Forelimb muscle (tissue), 1 donor: ENCODE results near the gene CTDSPL. TPM values are rescaled to one million over a fixed set of nuclear protein-coding genes. Genes with fewer than 3 reads are reported as not detected.
"Not testable (repeated sequence)": the region's sequence is repeated elsewhere in the genome, so short reads cannot be mapped to it uniquely, and the experiment has no call there.

ENCODE experiments used
- DNase-seq: peaks from one replicate; pipeline ENCODE4 v3.0.0-alpha.2; 2013; ENCODE audit warnings: low read depth
- polyA plus RNA-seq: library from polyadenylated mRNA; unstranded; fragments of 120-200 nt; gene quantifications from one replicate; pipeline ENCODE4 v1.2.1, GENCODE V29; 2013; ENCODE audit not compliant: insufficient read length

CTDSPL gene
- polyA plus RNA-seq, 1 donor, result 36.3 TPM

DNA sequence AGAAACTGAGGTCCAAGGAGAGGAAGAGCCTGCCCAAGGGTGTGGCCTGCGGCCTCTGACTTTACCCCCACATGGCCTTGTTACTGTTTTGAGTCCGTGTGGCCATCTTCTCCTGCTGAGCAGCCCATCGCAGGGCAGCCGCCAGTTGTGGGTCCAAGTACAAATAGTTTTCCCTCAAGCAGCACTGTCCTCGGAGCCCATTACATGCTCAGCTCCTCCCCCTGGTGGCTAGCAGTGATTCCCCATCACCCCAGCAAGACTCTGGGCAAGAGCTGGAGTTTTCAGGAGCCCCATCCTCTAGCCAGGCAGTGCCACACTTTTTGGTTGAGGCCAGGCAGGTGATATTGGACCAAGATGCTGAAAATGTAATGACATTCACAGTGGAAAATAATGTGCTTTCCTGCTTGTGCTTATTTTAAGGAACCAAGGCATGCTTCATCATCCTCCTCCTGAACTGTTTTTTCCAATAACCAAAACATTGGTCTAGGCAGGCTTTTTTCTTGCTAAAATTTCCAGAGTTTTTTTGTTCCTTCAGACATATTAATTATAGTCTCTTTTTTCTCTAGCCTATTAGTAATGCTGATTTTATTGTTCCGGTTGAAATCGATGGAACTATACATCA lies 105.7 kb downstream of the CTDSPL start:
- no peak for DNase-seq

DNA sequence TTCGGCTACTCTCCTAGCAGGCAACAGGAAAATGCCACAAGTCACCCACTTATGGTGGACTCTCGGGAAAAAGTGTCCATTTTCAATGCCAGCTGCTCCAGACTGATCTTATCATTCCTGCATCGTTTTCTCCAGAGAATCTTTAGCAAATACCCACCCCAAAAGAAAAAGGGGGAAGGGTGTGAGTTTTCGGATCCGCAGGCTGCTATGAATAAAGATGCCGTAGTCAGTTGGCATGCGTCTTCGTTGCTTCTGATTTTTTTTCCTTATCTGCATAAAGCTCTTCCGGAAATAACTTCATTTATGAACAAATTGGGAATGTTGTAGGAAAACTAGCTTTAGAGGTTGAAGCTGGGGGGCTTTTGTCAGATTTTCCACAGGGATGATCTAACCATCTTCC lies 106.5 kb downstream of the CTDSPL start:
- no peak for DNase-seq

DNA sequence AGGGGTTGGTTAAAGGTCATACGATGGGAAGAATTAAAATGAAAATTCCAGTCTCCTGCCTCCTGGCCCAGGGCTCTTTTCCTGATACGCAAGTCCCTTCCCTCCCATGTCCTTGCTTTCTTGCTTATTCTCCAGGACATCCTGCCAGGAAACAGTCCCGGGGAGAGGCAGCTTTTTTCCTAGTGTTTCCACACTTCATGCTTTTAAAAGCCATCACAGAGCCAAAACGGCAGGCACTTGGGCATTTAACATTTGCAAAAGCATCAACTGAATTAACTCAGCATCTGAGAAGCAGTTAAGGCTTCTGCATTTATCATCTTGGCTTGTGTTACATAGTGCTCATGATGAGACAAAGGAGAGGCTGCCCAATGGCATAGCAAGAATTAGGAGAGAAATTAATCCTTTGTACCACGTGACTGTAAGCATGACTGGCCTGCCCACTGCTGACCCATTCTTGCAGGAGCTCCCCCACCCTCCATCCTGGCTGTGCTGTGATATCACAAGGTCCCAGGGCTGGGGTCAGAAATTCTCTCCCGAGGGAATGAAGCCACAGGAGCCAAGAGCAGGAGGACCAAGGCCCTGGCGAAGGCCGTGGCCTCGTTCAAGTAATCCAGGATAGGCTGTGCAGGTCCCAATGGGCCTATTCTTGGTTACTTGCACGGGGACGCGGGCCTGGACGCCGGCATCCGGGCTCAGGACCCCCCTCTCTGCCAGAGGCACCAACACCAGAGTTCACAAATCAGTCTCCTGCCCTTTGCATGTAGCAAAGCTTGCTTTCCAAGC lies 107.3 kb downstream of the CTDSPL start:
- no peak for DNase-seq

DNA sequence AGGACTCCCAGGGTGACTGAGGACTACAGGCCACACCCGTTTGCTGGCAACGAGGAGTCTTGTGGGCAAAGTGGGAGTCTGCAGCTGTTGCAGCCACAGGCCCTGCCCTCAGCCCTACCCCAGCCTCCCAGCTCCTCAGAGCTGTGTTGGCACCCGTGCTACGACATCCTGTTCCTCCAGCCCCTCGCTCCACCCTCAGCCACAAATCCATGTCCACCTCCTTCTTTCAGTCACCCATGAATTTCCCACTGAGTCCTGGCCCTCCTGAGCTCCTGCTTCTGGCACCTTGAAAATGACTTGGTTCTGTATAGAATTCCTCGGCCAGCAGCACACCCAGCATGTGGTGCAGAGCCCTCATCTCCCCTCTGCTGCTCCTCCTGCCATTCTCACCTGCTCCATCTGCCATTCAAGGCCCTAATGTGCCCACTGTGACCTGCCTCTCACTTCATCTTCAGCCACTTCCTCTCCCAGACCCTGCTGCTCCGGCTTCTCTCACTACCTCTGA lies 108.0 kb downstream of the CTDSPL start:
- no peak for DNase-seq

DNA sequence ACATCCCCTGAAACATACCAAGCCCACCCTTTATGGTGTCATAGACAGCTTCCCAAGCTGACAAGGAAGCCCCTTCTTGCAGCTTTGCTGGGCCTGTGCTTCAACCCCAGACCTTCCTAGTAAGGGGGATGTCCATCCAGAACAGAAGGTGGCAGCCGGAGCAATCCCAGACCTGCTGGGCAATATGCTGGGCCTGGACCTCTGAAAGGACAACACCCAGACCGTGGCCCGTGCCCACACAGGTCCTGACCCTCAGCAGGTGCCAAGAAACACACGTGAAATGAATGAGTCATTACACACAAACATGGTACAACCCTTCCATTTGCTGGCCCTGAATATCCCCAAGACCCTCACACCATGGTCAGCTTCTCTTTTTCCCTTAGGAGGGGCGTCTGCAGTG lies 109.1 kb downstream of the CTDSPL start:
- no peak for DNase-seq

DNA sequence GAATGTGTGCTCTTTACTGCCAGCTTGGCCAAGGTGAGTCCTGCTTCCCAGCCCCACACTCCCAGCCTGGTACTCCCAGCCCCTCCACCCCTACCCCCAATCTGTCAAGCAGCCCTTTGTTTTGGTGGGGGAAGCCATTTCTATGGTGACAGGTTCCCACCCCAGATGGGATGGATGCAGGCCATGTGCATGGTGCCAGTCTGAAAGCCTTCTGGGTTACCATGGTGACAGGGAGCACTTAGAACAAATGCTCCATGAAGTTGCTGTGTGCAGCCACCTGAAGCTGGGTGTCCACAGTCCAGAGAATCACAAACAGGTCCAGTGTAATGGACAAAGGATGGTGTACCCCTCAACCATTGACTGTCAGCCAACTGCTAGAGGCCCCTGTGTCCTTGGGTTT lies 109.8 kb downstream of the CTDSPL start:
- DNase-seq, result no peak

DNA sequence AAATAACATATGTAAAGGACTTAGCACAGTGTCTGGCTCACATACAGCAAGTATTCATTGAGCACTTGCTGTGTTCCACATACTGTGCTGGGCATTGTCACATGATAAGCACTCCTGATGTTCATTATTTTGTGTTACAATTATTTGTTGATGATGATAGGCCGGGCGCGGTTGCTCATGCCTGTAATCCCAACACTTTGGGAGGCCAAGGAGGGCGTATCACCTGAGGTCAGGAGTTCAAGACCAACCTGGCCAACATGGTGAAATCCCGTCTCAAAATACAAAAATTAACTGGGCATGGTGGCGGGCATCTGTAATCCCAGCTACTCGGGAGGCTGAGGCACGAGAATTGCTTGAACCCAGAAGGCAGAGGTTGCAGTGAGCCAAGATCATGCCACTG lies 110.4 kb downstream of the CTDSPL start:
- not testable (repeated sequence) for DNase-seq

DNA sequence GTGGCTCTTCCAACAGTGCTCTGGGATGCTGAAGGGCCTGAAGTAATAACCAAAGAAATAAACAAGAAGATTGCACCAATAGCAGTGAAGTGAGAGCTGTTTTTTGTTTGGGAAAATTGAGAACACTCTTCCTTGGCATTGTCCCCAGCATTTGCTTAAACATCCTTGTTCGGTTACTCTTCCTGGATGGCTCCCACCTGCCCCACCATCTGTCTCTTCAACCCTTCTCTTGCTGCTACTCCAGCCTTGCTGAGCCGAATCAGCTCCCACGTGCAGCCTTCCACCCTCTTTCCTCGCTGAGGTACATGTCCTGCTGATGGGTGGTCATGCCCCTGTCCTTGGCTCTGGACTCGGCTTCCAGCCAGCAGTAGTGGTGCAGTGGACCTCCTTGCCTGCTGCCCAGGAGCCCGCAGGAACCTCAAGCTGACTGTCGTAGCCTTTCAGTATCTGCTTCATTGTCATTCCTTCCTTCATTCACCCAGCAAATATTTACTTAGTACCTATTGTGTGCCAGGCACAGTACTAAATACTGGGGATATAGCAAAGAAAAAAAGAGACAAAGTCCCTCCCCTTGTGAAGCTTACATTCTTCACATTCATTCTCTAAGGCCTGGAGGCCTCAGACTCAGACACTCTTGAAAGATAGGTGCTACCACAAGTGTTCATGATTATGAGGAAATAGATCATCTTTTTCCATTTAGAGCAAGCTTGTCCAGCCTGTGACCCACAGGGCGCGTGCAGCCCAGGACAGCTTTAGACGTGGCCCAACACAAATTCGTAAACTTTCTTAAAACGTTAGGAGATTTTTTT lies 111.8 kb downstream of the CTDSPL start:
- no peak for DNase-seq

DNA sequence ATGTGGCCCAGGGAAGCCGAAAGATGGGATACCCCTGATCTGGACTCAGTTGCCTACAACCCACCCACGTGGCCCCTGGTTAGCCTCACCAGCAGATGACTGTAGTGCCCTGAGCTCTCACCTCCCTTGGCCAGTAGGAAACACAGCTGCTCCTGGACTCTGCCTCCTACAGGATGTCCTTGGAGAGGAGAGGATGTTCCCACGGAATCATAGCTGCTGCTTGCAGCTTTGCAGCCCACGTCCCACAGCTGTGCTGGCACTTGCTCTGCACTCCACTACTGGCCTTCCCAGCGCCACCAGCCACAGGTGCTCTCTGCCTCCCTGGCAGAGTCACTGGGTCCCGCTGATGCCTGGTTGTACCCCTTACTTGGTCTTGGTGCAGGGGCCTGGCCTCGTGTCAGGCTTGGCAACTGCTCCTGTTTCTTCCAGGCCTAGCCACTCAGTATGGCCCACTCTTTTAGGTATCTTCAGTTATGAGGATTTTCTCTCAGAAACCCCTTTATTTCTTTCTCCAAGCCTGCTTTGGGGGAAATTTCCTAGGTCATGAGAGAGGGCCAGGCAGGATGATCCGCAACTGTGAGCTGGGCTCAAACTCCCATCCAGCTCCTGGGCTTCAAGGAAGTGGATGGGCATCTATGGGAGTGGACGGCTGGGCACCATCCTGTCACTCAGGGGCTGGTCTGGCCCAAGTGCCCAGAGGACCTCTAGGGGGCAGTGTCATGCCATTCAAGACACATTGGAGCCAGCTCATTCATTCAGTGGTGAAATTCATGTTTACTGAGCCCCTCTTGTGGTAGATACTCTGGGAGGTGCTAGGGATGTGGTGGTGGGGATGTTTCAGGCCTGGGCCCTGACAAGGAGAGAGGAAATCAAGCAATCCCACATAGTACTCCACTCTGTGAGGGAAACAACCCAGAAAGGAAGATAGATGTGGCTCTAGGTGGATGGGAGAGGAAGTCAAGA lies 112.7 kb downstream of the CTDSPL start:
- DNase-seq, result no peak

DNA sequence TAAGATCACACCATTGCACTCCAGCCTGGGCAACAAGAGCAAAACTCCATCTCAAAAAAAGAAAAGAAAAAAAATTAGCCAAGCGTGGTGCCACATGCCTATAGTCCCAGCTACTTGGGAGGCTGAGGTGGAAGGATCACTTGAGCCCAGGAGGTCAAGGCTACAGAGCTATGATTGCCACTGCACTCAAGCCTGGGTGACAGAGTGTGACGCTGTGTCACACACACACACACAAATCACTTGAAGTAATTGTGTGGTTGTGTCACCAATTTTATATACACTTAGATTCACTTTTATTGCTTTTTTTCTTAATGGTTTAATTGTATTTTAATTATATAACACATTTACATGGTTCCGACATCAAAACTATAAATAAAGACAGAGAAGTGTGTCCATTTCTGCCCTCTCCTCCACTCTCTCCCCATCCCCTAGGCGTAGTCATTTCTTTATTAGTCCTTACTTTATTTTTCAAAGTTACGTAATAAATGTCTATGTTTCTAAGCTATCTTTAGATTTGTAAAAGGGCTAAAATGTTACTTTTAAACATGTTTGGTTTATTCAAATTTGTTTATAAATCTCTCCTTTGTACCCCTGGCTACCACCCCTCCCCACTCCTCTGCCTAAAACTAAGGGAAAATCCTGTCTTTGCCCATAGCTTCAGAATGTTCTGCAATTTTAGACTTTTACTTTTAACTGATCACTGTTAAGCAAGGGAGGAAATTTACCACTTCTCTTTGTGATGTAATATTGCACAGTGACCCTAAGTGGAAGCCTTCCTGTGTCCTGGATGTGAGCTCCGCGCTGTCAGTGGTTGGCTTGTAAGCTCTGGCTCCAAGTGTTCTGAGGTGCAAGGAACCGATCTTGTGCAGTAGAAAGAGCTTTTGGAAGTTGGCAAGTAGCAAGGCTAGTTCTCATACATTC lies 118.1 kb downstream of the CTDSPL start:
- no peak for DNase-seq

DNA sequence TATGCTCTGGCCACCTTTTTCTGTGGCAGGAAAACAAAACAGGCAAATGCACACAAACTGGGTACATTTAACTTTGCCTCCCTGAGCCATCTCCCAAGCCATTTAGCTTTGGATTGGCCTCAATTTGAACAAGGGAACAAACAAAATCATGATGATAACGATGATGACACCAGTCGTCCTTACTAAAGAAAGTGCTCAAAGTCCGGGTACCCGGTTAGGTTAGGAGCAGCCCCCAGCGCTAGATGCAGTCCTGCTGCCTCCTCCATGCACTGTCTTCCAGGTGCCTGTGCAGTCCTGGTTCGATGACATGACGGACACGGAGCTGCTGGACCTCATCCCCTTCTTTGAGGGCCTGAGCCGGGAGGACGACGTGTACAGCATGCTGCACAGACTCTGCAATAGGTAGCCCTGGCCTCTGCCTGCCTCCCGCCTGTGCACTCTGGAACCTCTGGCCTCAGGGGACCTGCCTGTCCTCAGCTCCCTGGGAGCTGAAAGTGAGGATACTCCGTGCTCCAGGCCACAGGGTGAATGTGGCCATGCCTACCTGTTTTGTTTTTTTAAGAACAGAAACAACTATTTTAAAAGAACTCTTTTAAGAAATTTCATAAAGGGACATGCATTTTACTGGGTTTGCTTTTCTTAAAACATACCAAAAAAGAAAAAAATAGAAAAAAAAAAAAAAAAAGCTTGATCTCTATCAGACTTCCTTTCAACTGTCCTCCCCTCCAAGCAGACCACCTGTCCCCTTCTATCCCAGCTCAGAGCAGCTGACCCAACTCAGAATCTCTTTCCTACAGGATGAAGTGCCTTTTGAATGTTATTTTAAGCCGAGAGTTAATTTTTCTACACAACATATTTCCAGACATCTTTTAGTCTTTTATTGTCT lies 119.0 kb downstream of the CTDSPL start:
- no peak for DNase-seq

DNA sequence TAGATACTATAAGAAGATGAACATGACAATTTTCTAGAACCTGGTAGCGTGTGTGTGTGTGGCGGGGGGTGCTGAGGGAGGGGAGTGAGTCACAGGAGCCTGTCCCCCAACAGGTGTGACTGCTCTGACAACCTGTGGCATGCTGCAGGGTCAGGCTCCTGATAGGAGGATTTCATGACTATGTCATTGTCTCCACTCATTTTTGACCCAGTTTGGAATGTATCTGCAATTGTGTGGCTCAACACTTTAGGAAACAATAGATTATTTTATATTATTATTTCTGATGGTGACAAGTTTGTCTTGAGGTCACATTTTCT lies 119.6 kb downstream of the CTDSPL start:
- DNase-seq, result no peak

DNA sequence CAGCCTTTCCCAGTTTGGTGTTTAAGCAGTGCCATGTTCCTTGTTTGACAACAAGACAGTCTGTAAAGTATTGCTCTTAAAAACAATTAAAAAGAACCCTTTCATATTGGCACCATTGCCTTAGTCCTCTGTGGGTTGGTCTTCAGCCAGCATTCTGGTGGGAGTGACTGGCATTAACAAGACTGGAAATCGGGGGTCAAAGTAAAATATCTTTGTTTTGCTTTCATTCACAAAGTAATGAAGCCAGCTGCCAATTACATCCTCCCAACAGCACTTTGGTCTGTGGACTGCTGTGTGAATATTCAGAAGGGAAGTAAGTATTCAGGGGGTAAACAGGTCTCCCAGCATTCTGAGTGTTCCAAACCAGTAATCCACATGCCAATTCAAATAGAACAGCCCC lies 120.7 kb downstream of the CTDSPL start:
- DNase-seq, result no peak

DNA sequence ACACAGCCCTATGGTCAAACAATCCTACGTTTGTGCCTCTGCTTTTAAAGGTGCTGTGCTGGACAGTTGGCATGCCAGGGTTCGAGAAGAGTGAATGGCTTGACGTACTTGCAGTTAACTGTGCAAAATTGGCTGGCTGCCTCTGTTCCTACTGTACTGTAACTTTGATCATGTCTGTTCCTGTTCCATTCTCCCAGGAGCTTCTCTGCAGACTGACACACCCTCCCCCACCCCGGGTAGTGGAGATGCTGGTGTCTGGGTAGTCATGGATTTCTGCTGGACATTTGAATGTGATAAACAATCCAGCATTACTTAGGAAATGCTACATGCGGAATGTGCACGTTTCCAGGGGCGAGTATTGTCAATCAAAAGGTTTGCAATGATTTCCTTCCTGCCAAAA lies 122.4 kb downstream of the CTDSPL start:
- no peak for DNase-seq

DNA sequence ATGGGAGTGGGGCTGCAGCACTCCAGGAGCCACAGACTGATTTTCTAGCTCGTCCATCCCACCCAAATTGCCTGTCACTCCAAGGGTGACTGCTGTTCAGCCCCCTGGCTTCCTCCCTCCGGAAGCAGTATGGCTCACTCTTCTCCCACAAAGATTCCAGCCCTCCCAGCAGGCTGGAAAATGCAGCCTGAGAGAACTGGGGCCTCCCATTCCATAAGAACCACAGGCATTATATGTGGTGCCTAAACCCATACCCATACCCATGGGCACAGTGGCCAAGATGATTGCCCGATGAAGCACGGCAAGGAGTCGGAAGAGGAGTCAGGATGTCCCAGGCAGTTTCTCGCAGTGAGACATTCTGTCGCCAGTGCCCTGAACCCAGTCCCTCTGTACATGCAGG lies 122.9 kb downstream of the CTDSPL start:
- DNase-seq, result no peak

DNA sequence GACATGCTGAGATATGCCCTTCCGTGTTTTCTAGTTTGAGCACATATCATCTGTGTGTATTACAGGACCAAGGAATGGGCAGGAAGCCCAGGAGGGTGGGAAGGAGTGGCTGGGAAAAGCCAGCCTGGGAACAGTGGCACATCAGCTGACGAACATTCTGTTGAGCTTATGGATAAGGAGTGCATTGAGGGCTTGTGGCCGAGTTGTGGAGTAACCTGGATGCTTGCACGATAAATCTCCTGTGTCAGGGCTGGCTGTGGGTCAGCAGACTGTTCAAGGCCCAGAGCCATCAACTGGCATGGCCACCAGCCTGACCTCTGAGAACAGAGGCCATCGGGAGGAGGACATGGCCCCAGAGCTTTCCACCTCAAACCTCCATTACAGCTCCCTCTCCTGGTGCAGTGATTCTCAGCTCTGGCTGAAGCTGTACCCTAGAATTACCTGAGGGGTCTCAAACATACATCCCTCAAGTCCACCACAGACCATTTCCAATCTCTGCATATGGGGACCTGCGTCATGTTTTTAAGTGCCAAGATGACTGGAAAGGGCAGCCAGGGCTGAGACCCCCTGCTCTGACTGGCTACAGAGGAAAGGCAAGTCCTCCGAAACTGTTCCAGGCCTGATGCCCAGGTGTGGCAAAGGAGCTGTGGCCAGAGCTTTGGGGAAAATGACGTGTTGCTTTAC lies 124.1 kb downstream of the CTDSPL start:
- no peak for DNase-seq

DNA sequence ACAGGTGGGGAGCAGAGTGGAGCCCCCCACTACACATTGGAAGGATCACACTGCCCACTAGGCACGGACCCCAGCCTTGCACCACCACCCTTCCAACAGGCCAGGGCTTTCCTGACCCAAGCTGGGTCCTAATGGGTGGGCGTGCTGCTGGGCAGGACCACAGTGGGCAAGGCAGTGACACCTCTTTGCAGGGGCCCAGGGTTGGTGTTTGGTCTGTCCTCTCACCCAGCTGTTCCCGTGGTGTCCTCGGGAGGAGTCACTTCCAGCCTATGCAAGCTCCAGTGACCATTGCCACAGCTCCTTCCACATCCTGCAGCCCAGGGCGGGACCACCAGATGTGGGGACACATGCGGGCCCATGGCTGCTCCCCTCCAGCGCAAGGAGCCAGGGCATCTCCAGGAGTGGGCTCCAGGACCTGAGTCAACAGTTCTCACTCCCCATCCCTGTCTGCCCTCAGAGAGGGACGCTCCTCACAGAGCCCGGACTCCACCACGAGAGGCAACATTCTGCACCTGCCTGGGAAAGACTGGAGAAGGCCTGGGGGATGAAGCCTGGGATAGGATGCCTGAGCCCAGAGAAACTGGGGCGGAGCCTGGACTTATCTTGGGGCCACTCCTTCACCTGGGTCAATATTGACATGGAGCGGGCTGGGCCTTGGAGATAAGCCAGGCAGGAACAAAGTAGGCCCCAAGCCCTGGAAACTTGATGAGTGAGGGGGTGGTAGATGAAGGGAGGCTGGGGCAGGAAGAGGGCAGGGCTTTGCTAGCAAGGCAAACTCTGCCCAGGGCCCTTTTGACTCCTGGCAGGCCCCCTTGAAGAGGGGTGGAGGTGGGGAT lies 125.0 kb downstream of the CTDSPL start:
- DNase-seq, result no peak

DNA sequence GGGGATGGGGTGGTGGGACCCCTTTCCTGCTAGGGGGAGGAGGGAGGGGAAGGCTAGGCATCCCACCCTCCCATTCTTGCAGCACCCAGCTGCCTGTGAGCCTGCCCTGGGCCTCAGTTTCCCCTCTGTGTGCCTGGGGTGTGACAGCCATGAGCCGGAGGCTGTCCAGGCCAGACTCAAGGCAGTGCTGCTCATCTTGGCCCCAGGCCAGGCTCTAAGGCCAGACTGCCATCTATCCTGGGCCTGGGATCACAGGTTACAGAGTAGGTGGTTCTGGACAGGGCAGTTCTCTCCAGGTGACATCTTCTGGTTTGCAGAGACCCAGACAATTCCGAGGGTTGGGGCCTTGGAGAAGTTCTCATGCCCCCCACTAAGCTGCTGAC lies 125.6 kb downstream of the CTDSPL start:
- no peak for DNase-seq
